Hypothalamus (tissue), 51 donors: ENCODE measurements around the gene RAB3B.

ENCODE experiments used
- DNase-seq, 51 donors: peaks; one replicate each; lab custom pipeline; 2025; lab: John Stamatoyannopoulos, UW

Gene RAB3B

DNA sequence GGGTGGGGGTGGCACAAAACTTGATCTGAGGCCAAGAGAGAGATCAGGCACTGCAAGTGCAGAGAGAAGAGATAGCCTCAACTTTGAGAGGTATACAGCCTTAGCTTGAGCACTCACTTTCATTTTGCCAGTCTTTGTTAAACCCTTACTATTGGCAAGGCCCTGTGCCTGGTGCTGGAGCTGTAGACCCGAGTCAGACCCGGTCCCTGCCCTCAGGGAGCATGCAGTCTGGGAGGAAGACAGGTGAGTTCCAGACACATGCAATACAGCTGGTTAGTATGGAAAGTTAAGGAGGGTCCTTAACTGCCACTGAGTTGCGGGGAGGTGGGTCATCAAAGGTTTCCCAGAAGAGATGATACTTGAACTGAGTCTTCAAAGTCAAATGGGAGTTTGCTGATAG, 31.7 kb downstream of the RAB3B start:
- DNase-seq = no peak

DNA sequence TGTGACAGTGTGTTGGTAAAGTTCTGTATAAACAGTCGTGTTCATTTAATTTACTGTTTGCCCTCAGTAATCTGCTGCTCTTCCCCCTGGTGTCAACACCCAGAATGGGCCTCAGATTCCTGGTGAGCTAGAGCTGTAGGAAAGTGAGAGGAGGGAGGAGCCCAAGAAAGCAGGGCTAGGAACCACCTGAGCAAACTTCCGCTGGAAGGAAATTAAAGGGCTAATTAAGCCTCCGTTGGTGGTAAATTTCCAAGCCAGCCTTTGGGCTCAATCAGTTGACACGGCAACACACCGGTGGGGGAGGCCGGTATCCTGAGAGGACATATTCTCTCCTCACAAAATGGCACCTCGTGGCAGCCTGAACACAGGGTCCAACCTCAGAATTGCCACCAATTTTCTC, 32.9 kb downstream of the RAB3B start:
- DNase-seq = no peak

DNA sequence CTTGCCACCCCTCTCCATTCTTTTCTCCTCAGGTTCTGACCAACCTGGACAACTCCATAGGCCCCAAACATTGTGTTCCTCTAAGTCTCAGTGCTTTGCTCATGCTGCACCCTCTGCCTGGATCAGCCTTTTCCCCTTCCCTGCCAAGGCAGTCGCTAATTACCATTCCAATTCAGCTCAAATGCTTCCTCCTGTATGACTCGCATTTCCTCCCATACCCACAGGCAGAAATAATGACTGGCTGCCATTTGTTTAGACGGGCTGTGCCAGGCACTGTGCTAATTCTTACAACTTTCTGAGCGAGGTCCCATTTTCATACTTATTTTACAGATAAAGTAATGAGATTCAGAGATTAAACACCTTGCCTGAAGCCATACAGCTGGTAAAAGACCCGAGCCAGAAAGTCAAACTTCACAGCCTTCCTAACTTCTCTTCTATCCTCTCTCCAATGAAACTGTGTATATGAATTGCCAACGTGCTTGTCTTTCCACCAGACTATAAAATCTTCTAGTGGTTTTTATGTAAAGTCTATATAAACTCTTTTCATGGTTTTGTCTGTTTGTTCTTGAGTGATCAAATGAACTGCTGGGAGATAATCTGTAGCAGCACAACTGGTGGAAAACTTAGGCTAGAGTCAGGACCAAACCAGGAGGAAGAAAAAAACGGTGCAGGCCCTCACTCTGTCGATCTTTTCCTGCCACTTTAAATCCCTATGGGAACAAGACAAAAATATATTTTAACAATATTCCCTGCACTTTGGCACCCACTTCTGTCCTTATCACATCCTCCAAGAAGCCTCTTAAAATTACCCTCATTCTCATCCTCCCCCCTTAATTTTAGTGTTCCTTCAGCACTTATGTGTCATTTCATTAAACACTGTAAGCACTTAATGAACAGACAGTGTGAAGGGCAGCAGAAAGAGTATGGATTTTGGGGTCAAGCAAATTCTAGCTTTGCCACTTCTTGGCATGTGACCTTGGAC, 33.7 kb downstream of the RAB3B start:
- DNase-seq = no peak

DNA sequence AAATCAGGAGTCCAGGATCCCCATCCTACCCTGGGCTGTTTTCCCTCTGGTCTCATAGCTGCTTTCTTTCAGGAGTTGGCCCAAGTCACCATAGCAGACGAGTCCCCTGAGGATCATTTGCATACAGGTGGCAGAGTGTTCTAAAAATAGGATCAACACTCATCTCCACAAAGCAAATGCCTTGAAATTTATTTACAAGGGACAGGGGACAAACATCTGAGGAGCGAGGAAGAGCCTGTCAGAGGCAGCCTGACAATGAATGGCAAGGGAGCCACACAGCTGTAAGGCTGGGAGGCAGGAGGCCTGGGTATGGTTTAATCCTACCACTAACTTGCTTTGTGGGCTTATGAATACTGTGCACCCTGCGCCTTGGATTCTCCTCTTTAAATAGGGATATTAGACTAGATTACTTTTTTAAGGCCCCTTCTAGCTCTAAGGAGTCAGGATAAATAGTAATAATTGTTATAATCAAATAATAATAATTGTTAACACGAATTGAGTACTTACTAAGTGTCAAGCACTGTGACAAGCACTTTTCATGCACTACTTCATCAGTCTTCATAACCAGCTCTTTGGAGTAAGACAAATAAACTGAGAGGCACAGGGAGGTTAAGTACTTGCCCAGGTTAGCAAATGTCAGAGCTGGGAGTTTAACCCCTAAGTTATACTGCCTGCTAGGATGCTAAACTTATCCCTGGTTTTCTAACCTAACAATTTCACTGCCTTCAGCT, 34.5 kb downstream of the RAB3B start:
- no peak for DNase-seq

DNA sequence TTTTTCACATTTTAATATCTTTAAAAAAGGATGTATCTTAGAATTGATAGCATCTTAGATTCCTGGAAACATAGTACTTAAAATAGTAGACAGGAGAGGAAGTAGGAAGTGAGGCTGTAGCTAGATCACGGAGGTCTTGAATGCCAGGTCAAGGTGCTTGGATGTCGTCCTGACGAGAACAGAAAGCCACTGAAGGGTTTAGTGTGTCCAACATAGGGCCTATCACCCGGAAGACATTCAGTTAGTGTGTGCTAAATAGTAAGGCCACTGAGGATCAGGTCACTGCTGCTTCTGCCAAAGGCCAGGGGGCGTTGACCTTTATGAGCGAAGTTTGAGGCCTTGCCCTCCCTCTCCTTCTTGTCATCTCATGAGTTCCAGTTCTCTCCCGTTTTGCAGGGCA, 35.7 kb downstream of the RAB3B start:
- no peak for DNase-seq

DNA sequence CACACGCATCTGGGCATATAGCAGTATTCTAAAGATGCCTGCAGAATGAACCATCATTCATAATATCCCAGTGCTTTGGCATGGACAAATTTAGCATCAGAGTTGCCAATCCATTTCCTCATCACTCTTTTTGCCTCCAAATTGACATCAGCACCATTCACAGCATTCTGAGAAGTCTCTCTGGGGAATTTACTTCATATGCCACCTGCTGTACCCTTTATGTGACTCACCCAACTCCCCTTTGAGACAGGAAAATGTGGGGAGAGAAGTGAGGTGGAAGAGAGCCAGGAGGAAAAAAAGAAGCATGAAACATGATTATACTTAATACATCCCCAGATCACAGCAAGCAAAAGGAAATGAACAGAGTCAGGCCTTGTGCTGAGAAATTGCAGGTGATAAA, 37.4 kb downstream of the RAB3B start:
- DNase-seq = no peak

DNA sequence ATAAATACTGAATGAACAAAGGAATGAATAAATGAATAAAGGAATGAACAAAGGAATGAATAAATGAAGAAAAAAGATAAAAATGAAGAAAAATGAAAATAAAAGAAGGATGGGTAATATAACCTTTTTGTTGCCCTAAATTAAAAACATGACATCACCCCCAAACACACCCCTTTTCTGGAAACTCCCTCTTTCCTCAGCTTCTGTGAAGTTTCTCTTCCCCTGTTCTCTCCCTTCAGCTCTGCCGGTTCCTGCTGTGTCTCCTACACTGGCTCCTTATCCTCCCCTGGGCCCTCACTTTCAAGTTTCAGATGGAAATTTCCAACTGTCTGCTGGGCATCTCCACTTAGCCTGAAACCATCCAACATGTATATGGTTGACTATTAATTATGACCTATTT, 37.9 kb downstream of the RAB3B start:
- DNase-seq = no peak

DNA sequence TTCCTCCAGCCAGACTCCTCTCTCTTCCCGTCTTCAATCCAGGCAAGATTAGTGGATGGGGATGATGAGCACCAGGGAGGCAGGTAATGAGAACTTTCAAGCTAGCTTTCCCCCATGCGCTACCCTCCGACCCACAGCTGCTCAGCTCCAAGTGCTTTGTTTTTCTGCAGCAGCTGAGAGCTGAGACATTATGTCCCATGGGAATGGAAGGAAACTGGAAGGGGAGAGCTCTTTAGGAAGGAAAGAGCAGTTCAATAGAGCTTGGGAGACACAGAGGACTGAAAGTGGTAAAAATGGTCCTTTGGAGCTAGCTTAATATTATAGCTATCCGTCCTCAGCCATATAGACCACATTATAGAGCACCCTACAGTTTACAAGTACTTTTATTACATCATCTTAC, 39.8 kb downstream of the RAB3B start:
- no peak for DNase-seq

DNA sequence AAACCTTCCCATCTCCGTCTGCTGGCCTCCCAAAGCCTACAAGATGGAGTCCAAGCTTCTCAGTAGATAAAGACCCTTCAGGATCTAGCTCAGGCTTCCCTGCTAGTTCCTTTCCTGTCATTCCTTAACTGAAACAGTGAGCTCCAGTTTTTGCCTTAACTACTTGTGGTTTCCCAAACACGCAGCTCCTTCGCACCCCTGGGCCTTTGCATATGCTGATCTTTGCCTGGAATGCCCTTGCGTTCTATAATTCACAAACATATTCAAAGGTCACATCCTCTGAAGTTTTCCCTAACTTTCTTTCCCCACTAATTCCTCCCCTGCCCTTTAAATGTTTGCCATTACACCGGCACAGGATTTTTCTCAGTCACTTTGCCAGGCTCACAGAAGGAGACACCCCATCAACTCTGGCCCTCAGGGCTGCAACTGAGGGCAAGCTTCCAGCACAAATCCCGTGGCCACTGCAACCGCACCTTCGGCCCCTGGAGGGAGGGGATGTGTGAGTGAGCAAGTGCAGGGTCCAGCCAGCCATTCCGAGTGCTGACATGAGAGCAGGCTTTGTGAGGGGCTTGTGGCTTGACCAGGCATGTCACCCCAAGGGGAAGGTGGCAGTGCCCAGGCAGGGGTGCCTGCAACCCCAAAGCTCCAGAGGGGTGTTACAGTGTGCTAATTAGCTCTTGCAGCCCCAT, 41.3 kb downstream of the RAB3B start:
- DNase-seq = no peak

DNA sequence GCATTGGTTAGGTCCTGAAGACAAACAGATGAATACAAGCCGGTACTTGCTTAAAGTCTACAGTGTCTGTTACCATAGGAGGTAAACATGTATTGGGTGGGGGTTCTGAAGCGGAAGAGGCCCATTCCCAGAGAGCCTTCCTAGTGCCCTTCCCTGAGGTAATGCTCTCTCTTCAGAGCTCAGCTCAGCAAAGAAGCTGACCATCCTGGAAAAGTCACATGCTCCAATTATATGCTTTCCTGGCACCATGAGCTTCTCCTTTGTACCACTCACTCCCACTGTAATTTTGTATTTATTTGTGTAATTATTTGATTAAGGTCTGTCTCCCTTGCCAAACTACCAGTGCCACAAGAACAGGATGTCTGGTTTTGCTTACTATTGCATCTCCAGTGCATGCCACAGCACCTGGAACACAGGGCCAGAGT, 42.0 kb downstream of the RAB3B start:
- DNase-seq = no peak

DNA sequence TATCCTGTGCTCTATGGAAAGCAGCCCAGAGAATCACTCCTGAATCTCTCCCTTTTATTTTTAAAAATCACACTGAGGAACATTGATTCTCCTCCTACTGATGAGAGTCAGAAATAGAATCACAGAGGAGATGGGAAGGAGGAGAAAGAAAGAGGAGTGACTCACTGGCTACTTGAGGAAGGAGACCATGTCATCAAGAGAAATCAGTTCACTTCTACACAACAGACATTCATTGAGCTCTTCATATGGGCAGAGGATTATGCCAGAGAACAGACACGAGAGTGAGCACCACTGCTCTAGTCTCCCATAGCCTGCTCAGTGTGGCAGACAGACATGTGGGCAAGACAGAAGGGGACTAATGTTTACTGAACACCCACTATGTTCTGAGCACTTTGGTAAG, 44.2 kb downstream of the RAB3B start:
- peak in 1 of 51 donors; percentile 36 for DNase-seq

DNA sequence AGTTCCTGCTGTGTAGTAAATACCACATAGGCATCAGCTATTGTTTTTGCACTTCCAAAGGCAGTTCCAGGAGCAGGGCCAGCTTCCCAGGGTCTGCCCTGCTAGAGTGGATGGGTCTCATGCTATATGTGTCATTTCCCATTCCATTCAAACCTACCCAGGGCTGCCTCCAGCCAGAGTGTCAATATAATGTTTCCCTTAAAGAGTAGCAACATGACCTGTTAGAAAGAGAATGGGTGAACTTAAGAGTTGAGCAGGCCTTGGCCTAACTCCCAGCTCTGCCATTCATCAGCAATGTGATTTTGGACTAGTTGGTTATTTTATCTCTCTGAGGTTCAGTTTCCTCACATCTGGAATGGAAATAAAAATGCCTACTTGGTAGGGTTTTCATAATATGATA, 44.9 kb downstream of the RAB3B start:
- no peak for DNase-seq

DNA sequence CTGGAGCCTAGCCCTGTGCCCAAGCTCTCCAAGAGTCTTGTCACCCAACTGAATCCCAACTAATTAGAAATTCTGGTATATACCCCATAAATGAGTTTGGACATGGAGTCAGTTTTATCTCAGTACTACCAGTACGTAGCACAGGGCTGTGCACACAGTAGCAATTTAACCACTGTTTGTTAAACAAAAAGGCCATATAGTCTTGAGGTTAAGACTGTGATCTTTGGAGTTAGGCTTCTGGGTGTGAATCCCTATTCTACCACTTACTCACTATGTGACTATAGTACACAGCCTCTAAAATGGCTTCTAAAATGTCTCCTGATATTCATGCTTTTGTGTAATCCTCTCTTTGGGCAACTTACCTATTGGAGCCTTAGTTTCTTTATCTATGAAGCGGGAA, 48.2 kb downstream of the RAB3B start:
- no peak for DNase-seq

DNA sequence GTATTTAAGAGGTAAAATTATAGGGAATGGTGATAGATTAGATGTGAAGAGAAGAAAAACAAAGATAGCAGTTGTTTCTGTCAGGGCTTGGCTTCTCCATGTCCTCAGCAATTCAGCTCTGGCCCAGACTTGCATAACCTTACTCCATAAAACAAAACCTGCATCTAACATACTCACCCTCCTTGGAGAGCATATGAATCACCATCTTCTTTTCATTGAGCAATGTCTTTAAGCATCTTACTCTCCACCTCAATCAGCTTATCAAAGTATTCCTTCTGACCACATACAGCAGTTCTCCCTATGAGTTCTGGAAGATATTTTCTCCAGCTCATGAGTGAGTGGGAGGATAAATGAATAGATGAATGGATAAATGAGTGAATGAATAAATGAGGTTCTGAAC, 49.0 kb downstream of the RAB3B start:
- no peak for DNase-seq

DNA sequence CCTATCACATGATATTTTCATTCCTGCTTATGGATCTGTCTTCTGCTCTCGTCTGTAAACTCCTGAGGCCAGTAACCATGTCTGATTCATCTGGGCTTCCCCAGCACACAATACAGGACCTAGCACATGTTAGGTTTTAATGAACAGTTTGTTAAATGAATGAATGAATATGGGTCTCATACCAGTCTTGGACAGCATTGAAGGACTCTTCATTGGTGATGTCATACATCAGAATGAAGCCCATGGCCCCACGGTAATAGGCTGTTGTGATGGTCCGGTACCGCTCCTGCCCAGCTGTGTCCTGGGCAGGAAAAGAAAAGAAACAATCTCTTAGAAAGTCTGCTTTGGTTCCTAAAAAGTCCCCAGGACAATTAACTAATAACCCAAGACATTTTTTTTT, 53.4 kb downstream of the RAB3B start:
- DNase-seq = no peak

DNA sequence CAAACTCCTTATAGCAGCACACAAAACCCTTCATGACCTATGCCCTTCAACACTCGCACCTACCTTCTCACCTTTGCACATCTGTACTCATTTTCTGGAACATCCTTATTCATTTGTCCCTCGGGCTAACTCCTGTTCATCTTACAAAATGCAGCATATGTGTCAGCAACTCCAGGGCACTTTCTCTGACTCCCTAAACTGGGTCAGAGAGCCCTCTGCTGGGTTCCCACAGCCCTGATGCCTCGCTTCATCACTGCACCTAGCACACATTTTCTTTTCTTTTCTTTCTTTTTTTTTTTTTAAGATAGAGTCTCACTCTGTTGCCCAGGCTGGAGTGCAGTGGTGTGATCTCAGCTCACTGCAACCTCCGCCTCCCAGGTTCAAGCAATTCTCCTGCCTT, 54.0 kb downstream of the RAB3B start:
- DNase-seq = no peak

DNA sequence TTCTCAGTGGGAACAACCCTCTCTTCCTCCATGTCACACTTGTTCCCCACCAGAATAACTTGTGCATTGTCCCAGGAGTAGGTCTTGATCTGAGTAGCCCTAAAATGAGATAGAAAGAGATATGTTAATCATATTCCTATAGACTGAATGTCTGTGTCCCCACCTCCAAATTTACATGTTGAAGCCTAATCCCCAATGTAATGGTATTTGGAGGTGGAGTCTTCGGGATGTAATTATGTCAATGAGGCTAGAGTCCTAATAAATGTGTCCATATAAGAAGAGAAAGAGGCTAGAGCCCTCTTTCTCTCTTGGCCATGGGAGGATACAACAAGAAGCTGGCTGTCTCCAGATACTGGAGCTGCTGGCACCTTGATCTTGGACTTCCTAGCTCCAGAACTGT, 57.2 kb downstream of the RAB3B start:
- no peak for DNase-seq

DNA sequence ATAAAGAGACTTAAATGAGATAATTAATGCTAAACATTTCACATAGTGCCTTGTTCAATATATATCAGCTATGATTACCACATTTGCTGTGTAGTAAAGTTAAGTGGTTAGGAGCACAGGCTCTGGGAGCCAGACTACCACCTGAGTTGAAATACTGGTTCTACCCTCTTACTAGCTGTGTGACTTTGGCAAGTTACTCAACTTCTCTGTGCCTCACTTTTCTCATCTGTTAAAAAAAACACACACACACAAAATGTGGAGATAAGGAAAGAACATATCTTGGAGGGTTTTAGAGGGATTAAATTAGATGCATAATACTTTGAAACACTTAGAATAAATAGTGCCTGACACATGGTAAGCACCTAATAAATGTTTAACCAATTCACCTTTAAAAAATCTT, 60.2 kb downstream of the RAB3B start:
- DNase-seq = no peak

DNA sequence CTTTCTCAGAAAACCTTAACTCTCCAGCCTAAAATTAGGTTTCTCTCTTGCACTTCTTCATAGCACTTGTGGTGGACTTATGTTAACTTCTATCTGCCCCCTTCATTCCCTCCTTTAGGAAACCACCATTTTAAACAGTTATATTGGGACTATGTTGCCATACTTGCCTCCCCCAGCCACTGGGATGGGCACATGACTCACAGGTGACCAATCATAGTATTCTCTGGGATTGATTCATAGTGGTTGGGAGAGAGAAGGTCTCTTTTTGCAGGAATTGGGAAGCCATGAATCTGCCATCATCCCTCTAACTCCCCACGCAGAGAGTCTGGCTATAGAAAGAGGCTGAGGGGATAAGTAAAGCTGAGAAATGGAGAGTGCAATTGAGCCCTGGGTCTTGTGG, 61.6 kb downstream of the RAB3B start:
- no peak for DNase-seq

DNA sequence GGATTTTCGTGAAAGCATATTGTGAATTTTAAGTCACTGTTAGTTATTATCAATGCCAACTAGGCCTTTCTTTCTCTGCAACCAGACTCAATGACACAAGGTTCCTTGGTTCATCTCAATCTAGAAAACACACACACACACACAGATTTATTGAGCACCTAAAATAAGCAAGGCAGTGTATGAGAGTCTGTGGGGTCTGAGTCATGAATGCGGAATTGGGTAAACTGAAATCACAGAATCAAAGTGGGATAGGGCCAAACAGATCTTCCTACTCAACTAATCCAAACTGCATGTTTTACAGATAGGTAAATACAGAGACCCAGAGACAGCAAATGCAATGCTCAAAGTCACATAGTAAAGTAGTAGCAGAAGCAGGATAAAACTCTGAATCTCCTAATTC, 63.5 kb downstream of the RAB3B start:
- DNase-seq = no peak

DNA sequence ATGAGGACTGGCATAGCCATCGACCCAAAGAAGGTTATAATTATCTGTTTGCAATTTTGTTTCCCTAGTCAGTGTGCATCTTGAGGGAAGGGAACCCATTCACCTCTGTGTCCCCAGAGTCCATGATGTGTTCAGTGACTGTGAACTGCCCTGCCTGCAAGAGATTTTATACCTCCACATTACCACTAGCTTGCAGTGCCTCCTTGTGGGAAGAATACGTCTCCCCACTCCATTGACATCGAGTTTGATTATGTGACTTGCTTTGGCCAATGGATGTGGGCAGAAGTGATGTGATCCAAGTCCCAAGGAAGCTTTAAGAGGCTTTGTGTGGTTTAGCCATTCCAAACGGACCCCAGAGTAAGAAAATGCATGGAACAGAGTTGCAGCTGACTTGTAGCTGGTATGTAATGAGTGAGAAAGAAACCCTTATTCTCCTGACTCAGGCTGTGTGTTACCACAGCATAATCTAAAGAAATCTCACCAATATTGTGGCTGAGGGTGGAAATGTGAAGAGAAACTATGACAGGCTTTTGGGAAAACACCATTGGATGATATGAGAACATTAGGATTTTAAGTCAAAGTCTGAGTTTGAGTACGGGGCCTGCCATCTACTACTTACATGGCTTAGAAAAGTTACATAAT, 64.2 kb downstream of the RAB3B start:
- DNase-seq = peak in 1 of 51 donors; percentile 12
